ENCODE results near the gene HERPUD1.
"Not testable (repeated sequence)": the region's sequence is repeated elsewhere in the genome, so short reads cannot be mapped to it uniquely, and the experiment has no call there.

Gene HERPUD1

DNA sequence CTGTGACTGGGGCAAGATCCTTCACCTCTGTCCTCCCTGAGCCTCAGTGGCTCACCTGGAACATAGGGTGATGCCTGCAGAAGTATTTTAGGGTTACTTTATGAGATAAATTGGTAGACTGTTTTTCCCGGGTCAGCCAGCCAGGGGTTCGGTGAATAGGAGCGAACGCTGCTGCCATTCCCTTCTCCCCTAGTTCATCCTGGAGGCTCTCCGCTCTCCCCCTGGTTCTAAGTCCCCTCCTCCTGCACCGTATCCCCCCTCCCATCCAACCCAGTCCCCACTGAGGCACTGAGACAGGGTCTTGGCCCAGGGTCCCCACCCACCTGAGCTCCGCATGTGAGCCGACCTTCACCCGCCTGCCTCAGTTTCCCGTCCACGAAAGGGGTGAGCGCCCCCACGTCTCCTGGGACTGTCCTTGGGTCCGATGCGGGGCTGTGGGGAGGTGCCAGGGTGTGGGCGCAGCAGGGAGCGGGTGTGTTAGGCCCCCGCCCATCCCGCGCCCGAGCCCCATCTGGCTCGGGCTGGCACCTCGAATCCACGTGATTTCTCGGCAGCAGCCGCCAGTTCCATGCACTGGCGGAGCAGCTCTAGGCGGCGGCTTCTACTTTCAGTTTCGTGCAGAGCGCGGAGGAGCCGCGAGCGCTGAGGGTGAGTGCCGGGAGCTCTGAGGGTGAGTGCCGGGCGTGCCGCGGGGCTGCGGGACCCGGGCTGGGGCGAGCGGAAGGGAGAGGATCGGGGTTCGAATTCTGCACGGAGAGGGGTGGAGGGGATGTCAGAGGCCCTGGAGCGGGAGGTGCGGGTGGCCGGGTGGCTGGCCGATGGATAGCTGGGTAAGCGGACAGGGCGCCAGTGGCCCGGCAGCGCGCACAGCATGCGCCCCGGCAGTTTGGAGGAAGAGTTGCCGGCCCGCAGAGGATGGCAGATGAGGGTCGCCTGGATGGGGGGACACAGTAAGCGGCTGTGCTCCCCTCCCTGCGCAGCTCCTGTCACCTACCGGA is 57.3 kb downstream of the HERPUD1 start, which contains the start of gene NLRC5:
Gene NLRC5 (plus strand): TSS at position 610 of the 998 bp plus-strand sequence. CDS start 31,156 bp downstream, outside the sequence.
- CTCF ChIA-PET = interaction anchor here (0.6 to 1.2 kb wide), 2 partner anchors 25 to 230 kb away, joined by 3 to 7 read pairs; no protein-coding TSS in a partner anchor
- TF ChIP-seq HDGF (IDR thresholded peaks at IDR 0.05; ENCODE audit: borderline replicate concordance) = no peak
- no peak for TF ChIP-seq CTBP1 (IDR thresholded peaks at IDR 0.05; ENCODE audit: borderline replicate concordance)
- TF ChIP-seq L3MBTL2 (conservative IDR thresholded peaks at IDR 0.05) = peak; percentile 77
- DNase-seq (ENCODE audit: extremely low spot score) = peak; percentile 71
- POLR2A ChIA-PET = interaction anchor here (0.6 to 1.2 kb wide), 3 partner anchors 8 to 15 kb away, joined by 3 to 4 read pairs (median 4); no protein-coding TSS in a partner anchor

GRCh38 chr16:56989988-56990387 is 58.0 kb downstream of the HERPUD1 start:
- POLR2A ChIA-PET = interaction anchor here (1.2 kb wide), 2 partner anchors 10 to 16 kb away, joined by 3 to 4 read pairs; no protein-coding TSS in a partner anchor
- no peak for TF ChIP-seq ELF4 (IDR thresholded peaks at IDR 0.05)
- no peak for TF ChIP-seq FOXM1 (IDR thresholded peaks at IDR 0.05; ENCODE audit: borderline replicate concordance)
- no peak for TF ChIP-seq SUZ12 (IDR thresholded peaks at IDR 0.05)
- no peak for TF ChIP-seq ZNF384 (IDR thresholded peaks at IDR 0.05)
- TF ChIP-seq NFRKB (IDR thresholded peaks at IDR 0.05) = no peak
- TF ChIP-seq L3MBTL2 (conservative IDR thresholded peaks at IDR 0.05) = no peak
- TF ChIP-seq LEF1 (IDR thresholded peaks at IDR 0.05; ENCODE audit: borderline replicate concordance) = no peak
- TF ChIP-seq TARDBP (IDR thresholded peaks at IDR 0.05) = no peak
- TF ChIP-seq SP1 (IDR thresholded peaks at IDR 0.05) = no peak
- TF ChIP-seq, protein P1, sequence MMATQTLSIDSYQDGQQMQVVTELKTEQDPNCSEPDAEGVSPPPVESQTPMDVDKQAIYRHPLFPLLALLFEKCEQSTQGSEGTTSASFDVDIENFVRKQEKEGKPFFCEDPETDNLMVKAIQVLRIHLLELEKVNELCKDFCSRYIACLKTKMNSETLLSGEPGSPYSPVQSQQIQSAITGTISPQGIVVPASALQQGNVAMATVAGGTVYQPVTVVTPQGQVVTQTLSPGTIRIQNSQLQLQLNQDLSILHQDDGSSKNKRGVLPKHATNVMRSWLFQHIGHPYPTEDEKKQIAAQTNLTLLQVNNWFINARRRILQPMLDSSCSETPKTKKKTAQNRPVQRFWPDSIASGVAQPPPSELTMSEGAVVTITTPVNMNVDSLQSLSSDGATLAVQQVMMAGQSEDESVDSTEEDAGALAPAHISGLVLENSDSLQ (IDR thresholded peaks at IDR 0.05) = no peak
- TF ChIP-seq ARNT (IDR thresholded peaks at IDR 0.05) = no peak
- CTCF ChIA-PET = interaction anchor here (0.6 to 1.2 kb wide), 2 partner anchors 26 to 231 kb away, joined by 3 to 7 read pairs; no protein-coding TSS in a partner anchor
- no peak for DNase-seq (ENCODE audit: extremely low spot score)

GRCh38 chr16:56990407-56991286 is 58.7 kb downstream of the HERPUD1 start:
- POLR2A ChIA-PET = no interaction called here
- no peak for DNase-seq (ENCODE audit: extremely low spot score)
- TF ChIP-seq TARDBP (IDR thresholded peaks at IDR 0.05) (no peak), FOXA1 (IDR thresholded peaks at IDR 0.05) (no peak), ARNT (IDR thresholded peaks at IDR 0.05) (no peak), CTBP1 (IDR thresholded peaks at IDR 0.05; ENCODE audit: borderline replicate concordance) (no peak), FOXK2 (IDR thresholded peaks at IDR 0.05) (no peak), L3MBTL2 (conservative IDR thresholded peaks at IDR 0.05) (no peak), LEF1 (IDR thresholded peaks at IDR 0.05; ENCODE audit: borderline replicate concordance) (no peak), FOXM1 (IDR thresholded peaks at IDR 0.05; ENCODE audit: borderline replicate concordance) (no peak), NFRKB (IDR thresholded peaks at IDR 0.05) (no peak), BHLHE40 (IDR thresholded peaks at IDR 0.05; ENCODE audit: borderline replicate concordance) (no peak), SP1 (IDR thresholded peaks at IDR 0.05) (no peak), ZNF384 (IDR thresholded peaks at IDR 0.05) (no peak), SUZ12 (IDR thresholded peaks at IDR 0.05) (no peak), HDGF (IDR thresholded peaks at IDR 0.05; ENCODE audit: borderline replicate concordance) (no peak), ELF4 (IDR thresholded peaks at IDR 0.05) (no peak)
- TF ChIP-seq, protein P1 (IDR thresholded peaks at IDR 0.05) = no peak

DNA sequence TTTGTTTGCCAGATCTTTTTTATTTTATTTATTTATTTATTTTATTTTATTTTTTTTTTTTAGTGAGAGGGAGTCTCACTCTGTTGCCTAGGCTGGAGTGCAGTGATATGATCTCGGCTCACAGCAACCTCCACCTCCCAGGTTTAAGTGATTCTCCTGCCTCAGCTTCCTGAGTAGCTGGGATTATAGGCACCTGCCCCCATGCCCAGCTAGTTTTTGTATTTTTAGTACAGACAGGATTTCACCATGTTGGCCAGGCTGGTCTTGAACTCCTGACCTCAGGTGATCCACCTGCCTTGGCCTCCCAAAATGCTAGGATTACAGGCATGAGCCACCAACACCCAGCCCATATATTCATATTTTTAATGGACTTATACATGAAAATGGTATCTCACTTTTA is 60.5 kb downstream of the HERPUD1 start:
- POLR2A ChIA-PET; DNase-seq (ENCODE audit: extremely low spot score); CTCF ChIA-PET: not testable (repeated sequence)

More at GRCh38 chr16:56990407-56991286, 58.7 kb downstream of the HERPUD1 start:
- CTCF ChIA-PET = no interaction called here

DNA sequence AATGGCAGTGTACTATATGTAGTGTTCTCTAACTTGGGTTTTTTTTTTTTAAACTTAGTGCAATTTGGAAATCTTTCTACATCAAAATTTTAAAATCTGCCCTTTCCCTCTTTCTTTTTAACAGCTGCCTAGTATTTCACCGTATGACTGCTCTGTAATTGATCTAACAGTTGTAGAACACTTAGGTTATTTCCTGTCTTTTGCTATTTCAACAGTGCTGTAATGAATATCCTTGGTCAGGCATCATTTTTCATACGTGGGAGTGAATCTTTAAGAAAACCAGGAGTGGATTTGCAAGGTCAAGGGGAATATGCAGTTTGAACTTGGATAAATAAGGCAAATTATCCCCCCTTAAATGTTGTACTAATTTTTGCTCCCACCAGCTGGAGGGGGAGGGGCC is 61.3 kb downstream of the HERPUD1 start:
- ChIA-PET CTCF (no interaction called here), POLR2A (no interaction called here)
- TF ChIP-seq BHLHE40 (IDR thresholded peaks at IDR 0.05; ENCODE audit: borderline replicate concordance) (no peak), ELF4 (IDR thresholded peaks at IDR 0.05) (no peak), FOXM1 (IDR thresholded peaks at IDR 0.05; ENCODE audit: borderline replicate concordance) (no peak), CTBP1 (IDR thresholded peaks at IDR 0.05; ENCODE audit: borderline replicate concordance) (no peak), TARDBP (IDR thresholded peaks at IDR 0.05) (no peak), HDGF (IDR thresholded peaks at IDR 0.05; ENCODE audit: borderline replicate concordance) (no peak), ARNT (IDR thresholded peaks at IDR 0.05) (no peak), LEF1 (IDR thresholded peaks at IDR 0.05; ENCODE audit: borderline replicate concordance) (no peak), SP1 (IDR thresholded peaks at IDR 0.05) (no peak), NFRKB (IDR thresholded peaks at IDR 0.05) (no peak), SUZ12 (IDR thresholded peaks at IDR 0.05) (no peak), FOXA1 (IDR thresholded peaks at IDR 0.05) (no peak), FOXK2 (IDR thresholded peaks at IDR 0.05) (no peak)
- no peak for DNase-seq (ENCODE audit: extremely low spot score)

DNA sequence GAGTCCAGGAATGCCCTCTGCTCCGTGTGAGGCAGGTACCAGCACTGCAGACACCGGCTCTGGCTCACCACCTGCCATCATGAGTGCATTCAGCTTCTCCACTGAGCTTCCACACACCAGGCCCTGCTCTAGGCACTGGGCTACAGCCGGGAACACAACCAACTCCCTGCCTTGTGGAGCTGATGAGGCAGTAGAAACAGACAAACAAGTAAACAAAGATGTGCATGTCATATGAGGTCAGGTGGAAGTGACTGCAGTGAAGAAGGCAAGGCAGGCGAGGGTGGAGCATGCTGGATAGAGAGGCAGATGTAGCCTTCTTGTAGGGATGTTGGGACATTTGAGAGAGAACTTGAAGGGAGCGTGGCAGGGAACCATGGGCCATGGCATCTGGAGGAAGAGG is 62.4 kb downstream of the HERPUD1 start:
- DNase-seq (ENCODE audit: extremely low spot score) = no peak
- TF ChIP-seq CTBP1 (IDR thresholded peaks at IDR 0.05; ENCODE audit: borderline replicate concordance) (no peak), FOXA1 (IDR thresholded peaks at IDR 0.05) (no peak), TARDBP (IDR thresholded peaks at IDR 0.05) (no peak), BHLHE40 (IDR thresholded peaks at IDR 0.05; ENCODE audit: borderline replicate concordance) (no peak), HDGF (IDR thresholded peaks at IDR 0.05; ENCODE audit: borderline replicate concordance) (no peak), ZNF384 (IDR thresholded peaks at IDR 0.05) (no peak), ELF4 (IDR thresholded peaks at IDR 0.05) (no peak), SP1 (IDR thresholded peaks at IDR 0.05) (no peak), ARNT (IDR thresholded peaks at IDR 0.05) (no peak)
- TF ChIP-seq, protein P1 (IDR thresholded peaks at IDR 0.05) = no peak
- ChIA-PET POLR2A (interaction anchor here (0.7 kb wide), 1 partner anchor 112 kb away, joined by 3 read pairs; no protein-coding TSS in a partner anchor), CTCF (interaction anchor here (0.6 kb wide), 1 partner anchor 555 kb away, joined by 3 read pairs; no protein-coding TSS in a partner anchor)
